ENCODE data around the gene SPO11.

SPO11 gene

DNA sequence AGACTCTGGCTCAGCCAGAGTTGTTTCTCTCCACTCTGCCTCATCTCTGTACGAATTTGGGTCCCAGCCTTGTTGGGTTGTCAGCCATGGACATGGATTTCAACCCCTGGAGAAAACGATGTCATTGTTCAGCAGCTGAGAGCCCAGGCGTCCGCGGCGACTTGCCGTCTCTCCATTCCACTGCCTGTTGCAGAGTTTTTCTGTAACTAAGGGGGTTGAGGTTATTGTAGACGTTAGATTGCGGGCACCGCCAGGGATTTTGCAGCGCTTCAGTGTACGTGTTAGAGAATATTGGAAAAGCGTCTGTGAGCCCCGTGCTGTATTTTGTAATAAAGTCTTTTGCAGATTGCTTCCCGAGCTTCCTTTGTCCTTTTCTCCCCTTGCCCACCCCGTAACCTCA is 48.5 kb downstream of the SPO11 start:
- DNase-seq: no peak

DNA sequence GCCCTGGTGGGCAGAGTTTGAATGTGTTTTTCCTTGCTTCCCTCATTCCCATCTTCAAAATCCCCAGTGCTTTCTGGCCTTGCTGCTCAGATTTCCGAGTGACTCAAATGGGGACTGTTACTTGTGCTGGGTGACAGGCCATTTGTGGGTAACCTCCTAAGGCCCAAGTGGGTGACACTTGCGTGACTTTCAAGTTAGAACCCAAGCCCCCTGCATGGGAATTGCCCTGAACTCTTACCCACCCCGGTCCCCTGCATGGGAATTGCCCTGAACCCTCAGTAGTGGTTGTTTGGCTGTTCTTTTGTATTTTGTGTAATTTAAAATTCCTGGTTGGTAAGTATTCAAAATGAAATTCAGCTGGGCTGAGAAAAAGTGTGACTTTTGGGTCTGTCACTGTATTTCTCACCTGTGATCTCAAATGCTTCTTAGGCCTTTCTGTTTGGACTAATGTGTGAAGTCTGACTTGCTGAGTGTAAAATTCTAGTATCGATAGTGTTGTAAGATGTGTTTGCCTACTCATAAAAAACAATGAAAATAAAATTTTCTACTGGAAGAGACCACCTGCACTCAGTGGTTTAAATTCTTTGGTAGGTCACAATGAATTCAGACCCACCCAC is 49.2 kb downstream of the SPO11 start:
- DNase-seq: no peak

GRCh38 chr20:57379263-57379647 is 49.7 kb downstream of the SPO11 start:
- no peak for DNase-seq

- no peak for DNase-seq
Measured at GRCh38 chr20:57380081-57380750, 50.6 kb downstream of the SPO11 start.

- peak; percentile 86 for DNase-seq
Measured at GRCh38 chr20:57381596-57382503, 52.2 kb downstream of the SPO11 start.

DNA sequence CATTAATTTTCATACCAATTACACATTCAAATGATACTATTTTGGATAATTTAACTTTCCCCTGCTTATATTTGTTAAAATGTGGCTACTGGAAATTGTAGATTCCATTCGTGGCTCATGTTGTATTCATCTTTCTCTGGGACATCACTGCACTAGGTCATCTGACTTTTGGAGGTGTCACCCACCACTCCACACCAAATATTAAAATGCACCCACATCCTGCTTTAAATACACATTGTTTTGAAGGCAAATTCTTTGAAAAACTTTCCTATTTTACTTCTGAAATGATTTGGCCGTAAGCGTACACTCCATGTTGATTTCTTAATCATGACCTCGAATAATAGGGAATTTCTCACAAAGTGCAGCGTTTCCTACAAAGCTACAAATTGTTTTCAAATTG is 52.9 kb downstream of the SPO11 start:
- no peak for DNase-seq

DNA sequence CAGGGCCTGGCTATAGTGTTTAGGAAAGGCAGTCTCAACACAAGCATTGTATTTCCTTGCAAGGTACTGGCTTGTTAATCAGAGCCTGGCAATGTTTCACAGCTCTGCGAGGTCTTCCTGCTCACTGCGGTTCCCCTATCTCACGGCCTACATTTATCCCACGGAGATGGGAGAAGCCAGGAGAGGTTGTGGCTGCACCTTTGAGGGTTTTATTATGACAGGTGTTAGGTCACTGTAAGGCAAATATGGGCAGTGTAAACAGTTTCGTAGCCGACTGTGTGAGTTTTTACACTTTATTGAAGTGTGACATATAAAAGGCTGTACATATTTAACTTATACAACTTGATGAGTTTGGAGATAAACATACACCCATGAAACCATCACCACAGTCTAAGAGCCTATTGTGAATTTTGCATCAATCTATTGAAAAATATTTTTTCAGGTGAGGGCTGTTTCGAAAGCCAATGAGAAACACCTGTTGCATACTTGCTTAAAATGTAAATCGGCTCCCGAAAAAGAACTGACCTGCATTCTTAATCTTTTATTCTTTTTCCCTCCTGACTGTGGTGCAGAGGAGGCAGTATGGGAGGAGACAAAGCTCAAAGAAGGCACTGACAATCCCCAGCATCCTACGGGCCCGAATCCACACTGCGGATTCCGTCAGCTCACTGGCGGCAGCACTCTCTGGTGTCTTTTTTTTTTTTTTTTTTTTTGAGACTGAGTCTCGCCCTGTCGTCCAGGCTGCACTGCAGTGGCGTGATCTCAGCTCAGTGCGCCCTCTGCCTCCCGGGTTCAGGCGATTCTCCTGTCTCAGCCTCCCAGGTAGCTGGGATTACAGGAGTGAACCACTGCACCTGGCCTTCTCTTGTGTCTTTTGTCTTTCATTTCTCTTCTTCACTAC is 54.1 kb downstream of the SPO11 start:
- no peak for DNase-seq

DNA sequence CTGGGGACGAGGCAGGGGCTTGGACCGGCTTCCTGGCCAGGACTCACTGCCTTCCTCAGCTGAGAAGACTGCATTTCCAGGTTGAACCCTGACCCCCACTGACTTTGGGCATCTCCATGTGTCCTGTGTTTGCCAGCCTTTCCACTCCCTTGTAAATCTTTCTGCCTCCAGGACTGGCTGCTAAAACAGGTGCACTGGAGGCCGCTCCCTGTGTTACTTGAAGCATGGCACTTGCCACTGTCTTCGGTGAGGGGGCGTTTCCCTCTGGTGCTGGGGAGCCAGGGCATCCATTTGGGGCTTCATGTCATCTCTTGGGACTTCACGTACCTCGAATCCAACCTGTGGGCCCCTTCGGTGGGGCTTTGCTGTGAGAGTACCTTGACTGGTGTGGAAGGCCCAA is 54.9 kb downstream of the SPO11 start:
- DNase-seq: no peak

DNA sequence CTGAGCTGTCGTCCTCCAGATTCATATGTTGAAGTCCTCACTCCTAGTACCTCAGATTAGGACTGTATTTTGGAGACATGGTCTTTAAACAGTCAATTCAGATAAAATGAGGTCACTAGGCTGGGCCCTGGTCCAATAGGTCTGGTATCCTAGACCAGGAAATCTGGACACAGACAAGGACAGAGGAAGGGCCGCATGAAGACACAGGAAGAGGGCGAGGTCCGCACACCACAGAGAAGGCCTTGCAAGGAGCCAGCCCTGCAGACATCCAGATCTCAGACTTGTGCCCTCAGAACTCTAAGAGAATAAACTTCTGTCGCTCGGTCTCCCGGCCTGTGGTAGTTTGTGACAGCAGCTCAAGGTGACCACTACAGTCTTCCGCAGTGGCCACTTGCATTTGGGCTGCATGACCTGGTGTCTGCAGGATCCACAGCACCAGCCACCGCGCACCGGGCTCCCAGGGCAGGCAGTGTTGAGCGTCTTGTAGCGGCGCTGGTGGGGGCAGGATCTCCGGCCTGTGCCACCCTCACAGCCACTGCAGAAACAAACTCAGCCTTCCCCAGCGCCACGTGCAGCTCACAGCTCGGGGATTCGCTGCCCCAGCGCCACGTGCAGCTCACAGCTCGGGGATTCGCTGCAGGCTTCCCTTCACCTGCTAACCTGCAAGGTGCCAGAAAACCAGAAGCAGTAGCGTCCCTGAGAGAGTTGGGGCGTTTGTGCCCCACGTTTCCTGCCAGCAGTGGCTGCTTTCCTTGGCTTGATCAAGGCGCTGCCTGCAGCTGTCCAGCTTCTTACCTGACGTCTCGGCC is 55.6 kb downstream of the SPO11 start:
- no peak for DNase-seq

DNA sequence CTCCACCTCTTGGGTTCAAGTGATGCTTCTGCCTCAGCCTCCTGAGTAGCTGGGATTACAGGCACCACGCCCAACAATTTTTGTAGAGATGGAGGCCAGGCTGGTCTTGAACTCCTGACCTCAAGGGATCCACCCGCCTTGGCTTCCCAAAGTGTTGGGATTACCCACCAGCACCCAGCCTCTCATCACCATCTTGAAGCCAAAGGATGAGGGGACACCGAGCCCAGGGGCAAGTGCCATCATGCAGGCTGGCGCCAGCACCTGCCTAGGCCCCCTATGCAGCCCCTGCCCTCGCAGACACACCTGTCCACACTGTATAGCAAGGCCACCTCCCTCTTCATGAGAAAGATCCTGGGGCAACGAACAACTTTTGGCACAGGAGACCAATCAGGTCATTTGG is 56.3 kb downstream of the SPO11 start:
- no peak for DNase-seq

GRCh38 chr20:57386762-57387161 is 57.2 kb downstream of the SPO11 start:
- no peak for DNase-seq

GRCh38 chr20:57387463-57387862 is 57.9 kb downstream of the SPO11 start:
- no peak for DNase-seq

- no peak for DNase-seq
Measured at GRCh38 chr20:57387945-57388371, 58.4 kb downstream of the SPO11 start.

DNA sequence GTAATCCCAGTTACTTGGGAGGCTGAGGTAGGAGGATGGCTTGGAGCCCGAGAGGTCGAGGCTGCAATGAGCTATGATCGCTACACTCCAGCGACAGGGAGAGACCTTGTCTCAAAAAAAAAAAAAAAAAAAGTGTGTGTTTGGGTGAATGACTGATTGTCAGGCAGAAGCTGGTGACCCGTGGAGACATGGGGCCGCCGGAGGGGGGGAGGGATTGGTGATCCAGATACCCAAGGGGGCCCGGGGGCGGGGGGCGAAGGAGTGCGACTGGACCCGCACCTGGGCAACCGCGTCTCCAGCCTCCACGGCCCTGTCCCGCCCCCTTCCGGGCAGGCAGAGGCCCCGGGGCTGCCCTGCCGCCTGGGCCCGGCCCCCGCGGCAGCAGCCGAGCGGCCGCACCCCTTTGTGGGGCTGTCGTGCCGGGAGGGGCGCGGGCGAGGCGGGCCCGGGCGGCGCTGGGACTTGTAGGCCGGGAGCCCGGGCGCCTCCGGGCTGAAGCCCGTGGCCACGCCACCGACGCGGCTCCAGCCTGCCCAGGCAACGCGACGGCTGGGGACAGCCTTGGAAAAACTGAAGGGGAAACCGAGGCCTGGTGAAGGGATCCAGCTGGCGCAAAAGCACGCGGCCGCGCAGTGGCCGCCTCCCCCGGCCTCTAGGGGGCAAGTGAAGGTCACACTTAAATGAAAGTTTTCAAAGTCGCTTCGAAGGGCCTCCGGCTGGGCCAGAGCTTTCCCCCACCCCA is 59.5 kb downstream of the SPO11 start:
- DNase-seq: peak; percentile 79

DNA sequence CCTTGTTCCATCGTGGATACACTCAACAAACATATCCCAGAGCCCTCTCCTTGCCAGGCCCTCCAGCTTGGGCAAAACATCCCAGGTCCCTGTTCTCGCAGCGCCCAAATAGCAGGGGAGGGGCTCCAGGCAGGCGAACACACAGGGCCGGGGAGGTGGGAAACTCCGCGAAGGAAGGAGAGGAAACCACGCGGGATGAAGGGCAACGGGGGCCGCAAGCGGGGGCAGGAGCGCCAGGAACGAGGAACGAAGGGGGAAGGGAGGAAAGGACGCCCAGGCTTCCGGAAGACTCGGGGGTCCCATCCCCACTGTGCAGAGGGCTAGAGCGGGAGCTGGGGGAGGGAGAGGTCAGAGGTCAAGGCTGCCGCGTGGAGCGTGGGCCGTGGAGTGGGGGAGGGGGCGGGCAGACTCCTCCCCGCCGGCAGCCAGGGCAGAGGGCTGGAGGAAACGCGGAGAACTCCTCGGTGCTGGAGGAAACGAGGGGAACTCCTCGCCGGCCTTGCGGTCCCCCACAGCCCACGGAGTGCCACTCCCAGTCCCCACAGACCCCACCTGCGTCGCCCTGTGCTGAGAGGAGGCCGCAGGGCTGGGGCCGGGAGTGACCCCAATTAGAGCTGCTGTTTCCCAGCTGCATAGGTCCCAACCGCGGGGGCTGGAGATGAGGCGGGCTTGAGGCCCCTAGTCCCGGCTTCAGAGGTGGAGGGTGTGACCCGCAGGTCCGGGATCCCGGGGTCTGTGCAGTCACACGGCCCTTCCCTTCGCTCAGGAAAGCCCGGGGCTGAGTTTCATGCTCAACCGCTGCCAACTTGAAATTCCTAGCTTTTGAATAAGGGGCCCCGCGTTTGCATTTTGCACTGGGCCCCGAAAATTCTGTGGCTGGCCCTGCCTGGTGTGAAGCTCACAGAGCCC is 60.3 kb downstream of the SPO11 start:
- peak; percentile 83 for DNase-seq

DNA sequence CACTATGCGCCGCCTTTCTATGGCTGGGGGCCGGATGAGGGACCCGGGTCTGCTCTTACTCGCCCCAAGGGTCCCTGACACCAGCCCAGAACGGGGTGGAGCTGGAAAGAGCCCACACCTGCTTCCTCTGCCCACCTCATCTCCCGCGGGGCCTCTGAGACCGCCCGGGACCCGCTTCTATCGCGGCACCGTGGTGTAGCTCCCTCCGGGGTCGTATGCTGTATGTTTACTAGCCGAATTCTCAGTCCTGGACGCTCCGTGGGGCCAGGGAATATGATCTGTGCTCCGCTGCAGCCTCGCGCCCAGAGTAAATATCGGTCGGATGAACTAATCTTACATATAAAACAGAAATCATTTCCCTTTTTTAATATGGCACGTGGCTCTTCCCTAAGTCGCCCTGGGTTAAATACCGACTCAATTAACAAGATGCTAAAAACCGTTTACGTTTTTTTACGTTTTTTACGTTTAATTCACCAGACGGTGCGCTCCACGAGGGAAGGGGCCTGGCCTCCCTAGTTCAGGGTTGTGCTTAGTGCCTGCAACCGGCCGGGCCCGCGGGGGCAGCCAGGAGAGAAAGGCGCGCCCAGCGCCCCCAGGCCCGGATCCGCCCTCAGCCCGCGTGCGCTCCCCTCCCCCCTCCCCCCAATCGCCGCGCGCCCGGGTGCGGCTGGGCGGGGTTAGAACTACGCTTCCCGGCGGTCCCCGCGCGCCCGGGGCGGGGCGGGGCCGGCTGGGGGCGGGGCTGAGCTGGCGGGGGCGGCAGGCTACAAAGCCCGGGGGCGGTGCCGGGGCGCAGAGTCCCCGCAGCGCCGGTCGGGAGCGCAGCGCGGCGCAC is 61.2 kb downstream of the SPO11 start, which contains the start of gene RBM38:
Gene RBM38, plus strand, starts transcription at position 793 of the 835 bp plus-strand sequence. CDS start 186 bp downstream, outside the sequence.
- DNase-seq: peak; percentile 86

DNA sequence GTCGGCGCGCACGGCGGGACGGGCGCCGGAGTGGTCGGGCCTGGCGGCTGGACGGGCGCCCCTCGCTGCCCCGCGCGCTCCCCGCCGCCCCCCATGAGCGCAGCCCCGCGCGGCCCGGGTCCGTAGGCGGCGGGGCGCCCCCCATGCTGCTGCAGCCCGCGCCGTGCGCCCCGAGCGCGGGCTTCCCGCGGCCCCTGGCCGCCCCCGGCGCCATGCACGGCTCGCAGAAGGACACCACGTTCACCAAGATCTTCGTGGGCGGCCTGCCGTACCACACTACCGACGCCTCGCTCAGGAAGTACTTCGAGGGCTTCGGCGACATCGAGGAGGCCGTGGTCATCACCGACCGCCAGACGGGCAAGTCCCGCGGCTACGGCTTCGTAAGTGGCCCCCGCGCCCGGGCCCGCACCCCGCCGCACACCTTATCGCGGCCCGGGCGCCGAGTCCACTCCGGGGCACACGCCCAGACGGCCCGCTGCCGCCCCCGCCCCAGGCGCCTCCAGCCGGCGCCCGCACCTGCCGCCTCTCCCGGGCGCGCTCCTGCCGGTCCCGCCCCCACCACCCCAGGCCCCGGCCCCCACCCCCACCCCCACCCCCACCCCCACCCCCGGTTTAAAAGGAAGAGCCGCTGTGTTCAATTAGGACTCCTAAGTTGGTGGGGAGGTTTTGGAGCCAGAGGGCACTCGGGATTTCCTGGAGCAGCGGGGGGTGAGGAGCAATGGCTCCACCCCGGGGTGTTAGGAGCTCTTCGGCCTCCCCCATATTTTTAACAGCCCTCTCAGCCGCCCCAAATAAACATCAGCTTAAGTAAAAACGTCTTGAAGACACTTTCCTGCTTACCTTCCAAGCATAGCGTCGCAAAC is 62.1 kb downstream of the SPO11 start:
- peak; percentile 49 for DNase-seq

Data from stimulated activated CD4-positive, alpha-beta T cell treated with anti-CD3 and anti-CD28 coated beads, Interleukin-15, amount 100 ng/mL, for 24 hours (primary cell).